GM21390 (cell line): ENCODE measurements around the gene HIVEP1.
A peak's percentile ranks its signal among the peaks of the same experiment; 100 is the strongest.

ENCODE experiments used
- ATAC-seq: cut with Tn5 transposase; IDR thresholded peaks from one replicate; pipeline ENCODE4 v1.9.1; 2021; ENCODE audit not compliant: unreplicated experiment

Gene HIVEP1

DNA sequence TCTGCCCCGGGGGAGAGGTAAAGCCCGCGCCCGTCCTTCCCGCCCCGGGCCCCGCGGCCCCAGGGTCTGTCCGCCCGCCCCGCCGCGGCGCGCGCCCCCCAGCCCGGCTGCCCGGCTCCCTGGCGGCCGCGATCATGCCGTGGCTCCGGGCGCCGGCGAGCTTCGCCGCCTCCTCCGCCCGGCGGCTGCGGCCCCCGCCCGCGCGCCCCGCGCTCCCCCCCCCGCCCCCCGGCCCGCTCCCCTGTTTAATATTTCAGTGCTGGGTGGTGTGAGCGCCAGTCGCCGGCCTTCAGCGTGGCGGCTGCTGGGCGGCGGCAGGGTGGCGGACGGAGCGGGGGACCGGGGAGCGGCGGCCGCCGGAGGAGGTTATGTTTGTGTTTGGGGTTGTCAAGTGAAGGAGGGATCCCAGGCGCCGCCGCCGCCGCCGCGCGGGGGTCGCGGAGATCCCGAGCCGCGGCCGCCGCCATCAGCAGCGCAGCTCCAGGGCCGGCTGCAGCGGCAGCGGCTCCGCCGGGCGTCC, at the start of gene HIVEP1:
Gene HIVEP1, plus strand, starts transcription at position 275 of the 520 bp plus-strand sequence. CDS start 3,317 bp downstream, outside the sequence.
- ATAC-seq, result peak; percentile 0

DNA sequence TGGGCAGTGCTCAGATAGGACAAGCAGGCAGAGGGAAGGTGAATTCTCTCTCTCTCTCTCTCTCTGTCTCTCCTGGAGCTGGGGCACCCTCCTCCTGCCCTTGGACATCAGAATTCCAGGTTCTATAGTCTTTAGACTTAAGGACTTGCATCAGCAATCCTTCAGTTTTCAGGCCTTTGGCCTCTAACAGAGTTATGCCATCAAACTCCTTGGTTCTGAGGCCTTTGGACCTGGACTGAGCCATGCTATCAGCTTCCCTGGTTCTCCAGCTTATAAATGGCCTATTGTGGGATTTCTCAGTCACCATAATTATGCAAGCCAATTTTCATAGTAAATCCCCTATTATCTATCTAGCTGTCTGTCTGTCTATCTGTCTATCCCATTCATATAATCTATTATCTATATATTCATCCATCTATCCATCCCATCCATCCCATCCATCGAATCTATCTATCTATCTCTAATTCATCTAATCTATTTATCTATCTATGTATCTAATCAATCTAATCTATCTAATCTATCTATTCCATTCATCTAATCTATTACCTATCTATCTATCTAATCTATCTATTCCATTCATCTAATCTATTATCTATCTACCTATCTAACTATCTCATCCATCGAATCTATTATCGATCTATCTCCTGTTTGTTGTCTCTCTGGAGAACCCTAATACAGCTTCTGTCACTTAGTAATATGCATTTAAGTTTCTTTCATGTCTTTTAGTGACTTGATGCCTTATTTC, 48.2 kb upstream of the HIVEP1 start:
- no peak for ATAC-seq

DNA sequence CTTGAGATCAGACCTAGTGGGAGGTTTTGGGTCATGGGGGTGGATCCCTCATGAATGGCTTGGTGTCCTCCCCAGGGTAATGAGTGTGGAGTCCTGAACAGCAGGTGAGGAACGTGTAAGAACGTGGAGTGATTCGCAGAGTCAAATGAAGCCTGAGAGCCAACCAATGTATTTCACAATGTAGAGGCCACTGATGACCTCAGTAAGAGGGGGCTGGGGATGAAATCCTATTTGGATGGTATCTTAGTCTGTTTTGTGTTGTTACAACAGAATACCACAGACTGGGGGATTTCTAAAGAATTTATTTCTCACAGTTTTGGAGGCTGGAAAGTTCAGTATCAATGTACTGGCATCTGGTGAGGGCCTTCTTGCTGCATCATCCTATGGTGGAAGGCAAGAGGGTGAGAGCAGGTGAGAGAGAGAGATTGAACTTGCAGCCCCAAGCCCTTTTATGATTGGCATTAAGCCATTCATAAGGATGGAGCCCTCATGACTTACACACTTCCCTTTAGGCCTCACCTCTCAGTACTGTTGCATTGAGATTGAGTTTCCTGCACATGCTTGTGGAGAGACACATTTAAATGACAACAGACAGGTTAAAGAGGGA, 47.3 kb upstream of the HIVEP1 start:
- ATAC-seq, result no peak

DNA sequence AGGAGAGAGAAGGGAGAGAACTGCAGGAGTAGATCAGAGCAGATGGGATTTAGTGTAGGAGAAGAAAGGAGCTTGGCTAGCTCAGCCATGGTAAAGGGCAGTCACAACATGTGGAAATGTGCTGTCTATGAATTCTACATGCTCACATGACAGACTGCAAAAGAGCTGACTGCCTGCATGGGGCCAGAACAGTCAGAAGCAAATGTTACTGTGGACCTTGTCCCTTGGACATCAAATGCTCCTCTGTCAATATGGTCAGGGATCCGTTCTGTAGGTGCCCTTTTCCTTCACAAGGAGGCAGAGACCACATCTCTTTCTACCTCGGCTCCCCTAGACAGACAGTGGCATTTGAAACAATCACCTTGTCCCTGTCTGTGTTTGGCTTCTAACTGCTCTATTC, 46.6 kb upstream of the HIVEP1 start:
- no peak for ATAC-seq

DNA sequence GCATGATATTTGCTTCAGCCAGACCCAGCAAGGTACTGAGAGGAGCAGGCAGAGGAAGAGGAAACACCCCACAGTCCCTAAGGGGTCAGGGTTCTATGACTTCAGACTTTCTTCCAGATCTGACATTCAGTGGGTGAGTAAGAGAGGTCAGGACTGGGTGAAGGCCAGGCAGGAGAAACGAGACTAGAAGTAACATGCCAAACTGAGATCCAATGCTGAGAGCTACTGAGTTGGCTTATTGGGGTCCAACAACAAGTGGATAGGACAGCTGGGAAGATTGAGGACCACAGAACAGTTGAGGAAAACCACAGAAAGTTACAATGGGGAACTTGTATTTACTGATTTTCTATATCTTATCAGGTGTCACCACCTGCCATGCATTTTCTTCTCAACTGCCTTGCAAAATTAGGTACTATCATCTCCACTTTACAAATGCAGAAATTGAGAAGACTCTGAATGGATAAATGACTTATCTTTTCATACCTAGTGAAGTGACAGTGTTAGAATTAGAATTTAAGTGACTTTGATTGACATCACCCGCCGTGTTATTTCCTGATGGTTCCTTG, 43.8 kb upstream of the HIVEP1 start:
- peak; percentile 69 for ATAC-seq

DNA sequence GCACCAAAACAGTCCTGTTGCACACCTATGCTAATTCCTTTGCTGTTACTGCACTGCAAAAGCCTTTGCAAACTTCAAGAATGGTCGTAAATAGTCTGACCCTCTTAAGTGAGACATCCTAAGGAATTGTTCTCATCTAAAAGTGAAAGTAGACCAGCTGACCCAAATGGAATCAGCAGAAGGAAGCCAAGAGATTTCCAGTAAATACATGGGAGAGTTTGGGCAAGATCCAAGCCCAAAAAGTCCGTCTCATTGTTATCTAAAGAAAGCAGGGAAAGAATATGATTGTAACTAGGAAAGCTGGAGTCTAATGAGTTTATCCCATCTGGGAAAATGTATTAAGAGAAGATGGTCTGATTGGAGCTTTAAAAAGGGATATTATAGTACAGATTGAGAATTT, 43.0 kb upstream of the HIVEP1 start:
- no peak for ATAC-seq

DNA sequence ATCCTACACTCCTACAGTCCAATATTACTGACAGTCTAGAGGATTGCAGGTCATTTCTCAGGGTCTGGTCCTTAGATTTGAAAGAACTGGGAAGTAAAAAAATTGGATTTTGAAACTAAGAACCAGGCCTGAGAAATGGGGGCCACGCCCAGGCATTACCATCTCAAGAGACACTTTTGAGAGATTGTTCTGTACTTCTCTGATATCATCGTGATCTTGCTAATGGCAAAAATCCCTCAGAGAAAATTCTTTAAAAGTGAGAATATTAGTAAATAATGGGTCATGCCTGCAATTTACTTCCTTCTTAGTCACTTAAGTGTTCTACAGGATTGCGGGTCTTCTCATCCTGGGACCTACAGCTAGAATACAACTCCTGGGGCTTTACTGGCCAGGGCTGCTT, 42.0 kb upstream of the HIVEP1 start:
- no peak for ATAC-seq

DNA sequence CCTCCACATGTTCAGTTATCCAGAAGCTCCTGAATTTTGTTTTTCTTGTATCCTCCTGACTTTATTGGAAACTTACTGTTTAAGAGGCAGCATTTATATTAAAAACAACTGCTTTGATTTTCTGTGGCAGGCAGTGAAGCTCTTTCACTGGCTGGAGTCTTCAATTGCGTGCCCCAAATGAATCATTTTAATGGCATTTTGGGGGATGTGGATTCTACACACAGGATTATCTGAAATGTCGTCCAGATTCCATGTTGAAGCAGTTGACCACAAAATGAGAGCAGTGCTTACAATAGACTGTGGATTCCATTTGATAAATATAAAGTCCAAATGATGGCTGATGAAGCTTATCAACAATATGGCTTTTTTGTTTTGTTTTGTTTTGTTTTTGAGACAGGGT, 41.0 kb upstream of the HIVEP1 start:
- no peak for ATAC-seq

DNA sequence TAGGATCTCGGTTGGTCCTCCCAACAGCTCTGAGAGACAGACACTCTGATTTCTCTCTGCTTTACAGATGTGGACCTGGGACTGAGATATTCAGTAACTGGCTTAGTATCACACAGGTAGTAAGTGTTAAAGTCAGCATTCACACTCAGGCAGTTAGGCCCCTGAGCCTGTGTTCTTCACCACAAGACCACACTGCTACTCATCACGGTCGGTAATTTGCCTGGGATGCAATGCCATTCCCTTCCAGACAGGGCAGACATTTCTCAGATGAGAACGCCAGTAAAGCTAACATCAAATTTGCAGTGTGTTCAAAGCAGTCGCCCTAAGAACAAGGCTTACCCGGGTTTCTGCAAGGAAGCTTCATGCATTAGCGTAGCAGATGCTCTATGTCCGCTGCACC, 39.8 kb upstream of the HIVEP1 start:
- ATAC-seq, result no peak

DNA sequence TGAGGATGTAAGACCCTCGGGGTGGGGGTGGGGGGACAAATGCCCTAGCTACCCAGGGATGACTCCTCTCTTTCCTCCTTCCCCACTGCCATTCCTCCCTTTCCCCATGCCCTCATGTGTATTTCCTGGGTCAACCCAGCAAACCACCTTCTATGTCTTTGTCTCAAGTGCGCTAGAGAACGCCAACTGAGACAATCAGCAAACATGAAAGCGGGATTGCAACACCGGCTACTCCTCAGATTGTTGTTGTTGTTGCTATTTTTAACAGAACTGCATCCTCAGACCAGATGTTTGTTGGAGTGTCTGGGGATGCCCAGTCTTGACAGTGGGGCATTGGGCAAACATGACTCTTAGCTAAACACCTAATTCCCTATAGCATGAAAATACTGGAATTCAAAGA, 39.3 kb upstream of the HIVEP1 start:
- no peak for ATAC-seq

DNA sequence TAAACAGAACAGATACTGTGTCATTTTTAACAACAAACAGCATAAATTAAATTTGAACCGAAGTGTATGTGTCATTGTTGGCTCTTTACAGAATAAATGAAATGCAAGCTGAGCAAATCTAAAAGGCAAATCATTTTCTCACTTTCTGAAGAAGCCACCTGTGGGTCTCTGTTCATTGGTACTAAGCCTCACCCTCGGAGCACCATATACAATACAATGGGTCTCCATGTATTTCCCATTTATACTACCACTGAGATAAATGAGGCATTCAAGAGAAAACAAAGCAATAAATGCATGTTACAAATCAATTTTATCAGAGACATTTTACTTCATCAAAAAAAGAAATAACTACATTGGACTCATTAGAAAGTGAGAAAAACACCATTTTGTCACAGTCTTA, 38.9 kb upstream of the HIVEP1 start:
- ATAC-seq, result no peak

DNA sequence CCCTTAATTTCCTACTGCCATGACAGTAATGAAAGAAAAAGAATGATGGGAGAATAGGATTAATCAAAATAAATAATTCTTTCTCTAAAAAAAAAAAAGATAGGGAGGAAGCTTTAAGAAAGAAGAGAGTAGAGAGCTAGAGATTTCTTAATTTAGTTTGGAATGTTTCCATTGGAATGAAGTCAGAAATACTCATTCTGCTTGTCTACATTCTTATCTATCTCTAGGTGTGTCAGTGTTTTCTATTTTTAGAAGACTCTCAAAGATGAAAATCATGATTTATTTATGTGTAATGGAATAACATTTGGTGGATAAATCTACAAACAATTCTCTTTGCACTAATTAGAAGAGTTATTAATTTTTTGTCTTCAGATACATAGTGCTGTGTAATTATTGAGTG, 38.0 kb upstream of the HIVEP1 start:
- ATAC-seq, result no peak

DNA sequence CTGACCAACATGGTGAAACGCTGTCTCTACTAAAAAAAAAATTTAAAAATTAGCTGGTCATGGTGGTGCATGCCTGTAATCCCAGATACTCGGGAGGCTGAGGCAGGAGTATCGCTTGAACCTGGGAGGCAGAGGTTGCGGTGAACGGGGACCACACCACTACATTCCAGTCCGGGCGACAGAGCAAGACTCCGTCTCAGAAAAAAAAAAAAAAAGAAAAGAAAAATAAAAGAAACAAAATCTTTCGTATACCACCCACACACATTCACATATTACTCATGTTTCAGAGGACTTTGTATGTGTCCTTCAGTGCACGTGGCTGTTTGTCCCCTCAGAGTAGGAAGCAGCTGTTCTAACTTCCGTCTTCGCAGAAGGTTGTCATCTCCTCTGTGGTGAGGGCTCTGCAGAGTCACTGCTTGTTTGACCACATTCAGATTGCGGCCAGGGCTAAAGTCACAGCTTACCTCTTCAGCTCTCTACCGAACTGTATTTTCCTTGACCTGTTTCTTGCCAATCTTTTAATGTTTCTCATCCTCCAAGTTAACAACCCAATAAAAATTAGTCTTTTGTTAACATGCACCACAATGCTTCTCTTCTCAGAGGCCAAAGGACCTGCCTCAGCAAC, 36.6 kb upstream of the HIVEP1 start:
- peak; percentile 83 for ATAC-seq

DNA sequence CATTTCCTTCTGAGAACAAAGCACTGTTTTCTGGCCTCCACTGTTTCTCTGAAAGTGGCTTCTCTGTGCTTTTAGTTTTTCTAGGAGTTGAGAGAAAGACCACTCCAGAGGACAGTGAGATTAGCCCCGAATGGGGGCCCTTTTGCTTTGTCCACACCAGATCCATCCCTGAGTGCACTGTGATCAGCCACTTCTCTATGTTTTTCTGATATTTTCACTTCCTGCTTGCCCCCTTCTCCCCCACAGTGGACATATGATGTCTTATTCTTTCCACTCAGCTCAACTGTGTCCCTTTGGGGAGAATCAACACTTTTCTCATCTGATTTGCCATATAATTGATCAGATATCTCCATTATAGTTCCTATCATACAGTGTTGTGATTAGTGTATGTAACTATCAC, 35.6 kb upstream of the HIVEP1 start:
- ATAC-seq, result no peak

DNA sequence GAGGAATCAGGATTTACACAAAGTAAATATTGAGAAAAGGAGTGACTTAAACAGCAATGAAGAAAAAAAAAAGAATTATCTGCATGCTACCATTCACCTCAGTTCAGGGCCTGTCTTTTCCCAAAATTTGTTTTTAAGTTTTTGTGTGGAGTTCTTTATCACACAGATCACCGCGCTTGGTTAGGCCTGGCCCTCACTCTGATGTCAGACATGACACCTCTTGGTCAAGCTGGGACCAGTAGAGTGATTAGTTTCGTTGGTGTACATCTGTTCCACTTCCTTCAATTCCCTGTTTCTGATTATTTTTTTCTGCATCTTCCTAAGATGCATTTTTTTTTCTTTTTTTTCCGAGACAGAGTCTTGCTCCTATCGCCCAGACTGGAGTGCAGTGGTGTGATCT, 34.9 kb upstream of the HIVEP1 start:
- no peak for ATAC-seq

DNA sequence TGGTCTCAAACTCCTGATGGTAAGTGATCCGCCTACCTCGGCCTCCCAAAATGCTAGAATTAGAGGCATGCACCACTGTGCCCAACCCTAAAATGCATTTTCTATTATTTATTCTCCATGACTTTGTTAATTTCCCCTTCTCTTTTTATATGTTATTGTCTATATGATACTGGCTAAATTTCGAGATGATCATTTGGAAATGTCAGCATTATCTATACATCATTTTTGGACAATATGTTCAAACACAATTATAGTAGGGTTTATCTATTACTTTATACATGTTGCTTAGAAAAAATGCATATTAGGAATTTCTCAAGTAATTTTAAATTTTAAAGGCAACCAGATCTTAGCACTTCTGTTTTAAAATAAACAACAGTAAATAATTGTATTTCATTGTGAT, 34.4 kb upstream of the HIVEP1 start:
- no peak for ATAC-seq

DNA sequence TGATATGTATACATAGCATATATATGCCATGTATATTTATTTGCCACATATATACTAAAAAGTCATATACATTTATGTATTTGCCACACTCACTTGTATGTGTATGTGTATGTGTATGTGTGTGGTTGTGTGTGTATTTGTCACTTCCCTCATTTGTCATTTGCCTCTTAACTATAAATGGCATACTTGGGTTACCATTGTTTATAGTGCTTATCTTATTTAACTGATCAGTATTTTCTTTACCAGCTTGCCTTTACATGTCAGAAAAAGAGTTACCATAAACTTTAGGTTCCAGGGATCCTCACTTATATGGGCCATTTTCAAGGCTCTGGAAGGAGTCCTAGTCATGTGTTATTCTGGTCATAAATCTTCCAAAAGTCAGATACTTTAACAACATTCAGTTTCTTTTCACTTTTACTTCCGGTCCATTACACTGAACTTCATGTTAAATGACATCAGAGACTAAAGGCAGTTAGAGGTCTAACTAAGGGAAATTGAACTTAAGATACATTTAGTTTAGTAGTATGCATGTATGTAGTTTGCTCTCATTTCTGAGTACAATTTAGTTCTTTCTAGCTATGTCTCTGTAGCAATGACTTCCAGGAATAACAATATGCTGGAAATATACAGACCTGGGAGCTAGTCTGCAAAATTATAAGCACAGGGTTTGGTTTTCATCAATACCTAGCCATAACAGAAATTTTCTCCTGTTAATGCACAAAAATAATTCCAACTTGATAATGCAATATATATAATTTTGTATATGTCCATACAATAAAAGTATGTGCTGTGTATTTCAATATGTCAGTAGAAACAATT, 33.7 kb upstream of the HIVEP1 start:
- ATAC-seq, result peak; percentile 54

DNA sequence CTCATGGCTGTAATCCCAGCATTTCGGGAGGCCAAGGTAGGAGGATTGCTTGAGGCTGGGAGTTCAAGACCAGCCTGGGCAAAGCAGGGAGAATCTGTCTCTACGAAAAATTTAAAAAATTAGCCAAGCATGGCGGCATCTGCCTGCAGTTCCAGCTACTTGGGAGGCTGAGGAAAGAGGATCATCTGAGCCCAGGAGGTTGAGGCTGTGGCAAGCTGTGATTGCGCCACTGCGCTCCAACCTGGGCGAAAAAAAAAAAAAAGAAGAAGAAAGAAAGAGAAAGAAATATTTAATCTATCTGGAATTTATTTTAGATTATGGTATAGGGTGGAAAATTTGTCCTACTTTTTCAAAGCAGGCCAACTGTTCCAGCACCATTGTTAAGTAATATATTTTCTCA, 32.2 kb upstream of the HIVEP1 start:
- ATAC-seq, result no peak

DNA sequence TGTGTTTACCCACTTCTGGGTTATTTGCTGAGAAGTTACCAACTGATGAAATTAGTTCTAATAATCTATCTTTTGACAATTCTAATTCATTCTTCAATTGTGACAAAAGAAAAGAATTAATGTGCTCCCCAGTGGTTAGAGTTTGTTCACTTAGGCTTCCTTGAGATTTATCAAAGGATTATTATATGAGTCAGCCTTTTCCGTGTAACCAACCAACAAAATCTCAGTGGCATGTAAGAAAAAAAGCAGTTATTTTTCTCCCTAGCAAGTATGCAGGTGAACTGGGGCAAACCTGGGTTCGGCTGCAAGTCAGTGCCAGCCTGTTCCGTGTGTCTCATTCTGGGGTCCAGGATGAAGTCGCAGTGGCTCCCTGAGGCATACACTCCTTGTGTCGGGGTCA, 28.8 kb upstream of the HIVEP1 start:
- ATAC-seq, result no peak

DNA sequence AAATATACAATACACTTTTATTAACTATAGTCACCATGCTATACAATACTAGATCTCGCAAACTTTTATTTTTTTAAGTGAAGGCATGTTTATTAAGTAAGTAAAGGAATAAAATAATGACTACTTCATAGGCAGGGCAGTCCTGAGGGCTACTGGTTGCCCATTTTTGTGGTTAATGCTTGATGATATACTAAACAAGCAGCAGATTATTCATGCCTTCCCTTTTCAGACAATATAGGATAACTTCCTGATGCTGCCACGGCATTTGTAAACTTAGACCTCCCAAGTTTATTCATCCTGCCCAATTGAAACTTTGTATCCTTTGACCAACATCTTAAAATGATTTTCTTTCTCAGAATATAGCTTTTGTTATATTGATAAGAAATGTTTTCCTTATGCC, 24.7 kb upstream of the HIVEP1 start:
- ATAC-seq, result no peak

DNA sequence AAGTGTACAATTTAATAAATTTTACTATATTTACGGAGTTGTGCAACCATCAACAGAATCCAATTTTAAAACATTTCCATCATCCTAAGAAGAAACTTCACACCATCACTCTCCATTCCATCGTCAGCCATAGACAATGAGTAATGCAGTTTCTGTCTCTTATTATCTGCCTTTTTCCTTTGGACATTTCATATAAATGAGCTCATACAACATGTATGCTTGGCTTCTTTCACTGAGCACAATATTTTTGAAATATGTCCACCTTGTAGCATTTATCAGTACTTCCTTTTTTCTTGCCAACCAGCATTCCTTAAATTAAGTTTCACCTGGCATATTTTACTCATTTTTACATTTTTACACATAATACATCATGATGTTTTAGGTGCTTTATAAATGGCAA, 22.7 kb upstream of the HIVEP1 start:
- ATAC-seq, result no peak
